ENCODE results near the gene HHIPL1.

DNA sequence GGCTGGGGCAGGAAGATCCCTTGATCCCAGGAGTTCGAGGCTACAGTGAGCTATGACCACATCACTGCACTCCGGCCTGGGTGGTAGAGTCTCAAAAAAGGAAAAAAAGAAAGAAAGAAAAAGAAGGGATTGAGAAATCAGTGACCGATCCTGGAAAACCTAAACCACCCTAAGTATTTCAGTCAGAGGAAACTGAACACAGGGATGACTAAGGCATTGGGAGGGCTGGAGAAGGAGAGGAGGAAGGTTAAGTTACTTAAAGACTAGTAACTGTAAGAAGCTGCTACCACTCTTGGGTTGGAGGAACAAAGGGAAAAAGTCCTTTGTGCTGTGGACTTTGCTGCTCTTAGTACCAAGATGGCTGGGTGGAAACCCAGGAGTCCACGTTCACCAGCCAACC is 10.6 kb downstream of the HHIPL1 start:
- TF ChIP-seq, protein P1, sequence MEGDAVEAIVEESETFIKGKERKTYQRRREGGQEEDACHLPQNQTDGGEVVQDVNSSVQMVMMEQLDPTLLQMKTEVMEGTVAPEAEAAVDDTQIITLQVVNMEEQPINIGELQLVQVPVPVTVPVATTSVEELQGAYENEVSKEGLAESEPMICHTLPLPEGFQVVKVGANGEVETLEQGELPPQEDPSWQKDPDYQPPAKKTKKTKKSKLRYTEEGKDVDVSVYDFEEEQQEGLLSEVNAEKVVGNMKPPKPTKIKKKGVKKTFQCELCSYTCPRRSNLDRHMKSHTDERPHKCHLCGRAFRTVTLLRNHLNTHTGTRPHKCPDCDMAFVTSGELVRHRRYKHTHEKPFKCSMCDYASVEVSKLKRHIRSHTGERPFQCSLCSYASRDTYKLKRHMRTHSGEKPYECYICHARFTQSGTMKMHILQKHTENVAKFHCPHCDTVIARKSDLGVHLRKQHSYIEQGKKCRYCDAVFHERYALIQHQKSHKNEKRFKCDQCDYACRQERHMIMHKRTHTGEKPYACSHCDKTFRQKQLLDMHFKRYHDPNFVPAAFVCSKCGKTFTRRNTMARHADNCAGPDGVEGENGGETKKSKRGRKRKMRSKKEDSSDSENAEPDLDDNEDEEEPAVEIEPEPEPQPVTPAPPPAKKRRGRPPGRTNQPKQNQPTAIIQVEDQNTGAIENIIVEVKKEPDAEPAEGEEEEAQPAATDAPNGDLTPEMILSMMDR (IDR thresholded peaks at IDR 0.05): no peak
- TF ChIP-seq POLR2A (IDR thresholded peaks at IDR 0.05): no peak

Data from tibial nerve (tissue), 3 donors.